ENCODE data around the gene HCN2. TPM values are rescaled to one million over a fixed set of nuclear protein-coding genes. Genes with fewer than 3 reads are reported as not detected.
"Not testable (repeated sequence)": the region's sequence is repeated elsewhere in the genome, so short reads cannot be mapped to it uniquely, and the experiment has no call there.

The HCN2 gene
- total RNA-seq, 1 donor from 2014 or later, result 0.52 TPM

- H3K4me3 ChIP-seq, result no peak overlapping the region
- TF ChIP-seq, protein P1, sequence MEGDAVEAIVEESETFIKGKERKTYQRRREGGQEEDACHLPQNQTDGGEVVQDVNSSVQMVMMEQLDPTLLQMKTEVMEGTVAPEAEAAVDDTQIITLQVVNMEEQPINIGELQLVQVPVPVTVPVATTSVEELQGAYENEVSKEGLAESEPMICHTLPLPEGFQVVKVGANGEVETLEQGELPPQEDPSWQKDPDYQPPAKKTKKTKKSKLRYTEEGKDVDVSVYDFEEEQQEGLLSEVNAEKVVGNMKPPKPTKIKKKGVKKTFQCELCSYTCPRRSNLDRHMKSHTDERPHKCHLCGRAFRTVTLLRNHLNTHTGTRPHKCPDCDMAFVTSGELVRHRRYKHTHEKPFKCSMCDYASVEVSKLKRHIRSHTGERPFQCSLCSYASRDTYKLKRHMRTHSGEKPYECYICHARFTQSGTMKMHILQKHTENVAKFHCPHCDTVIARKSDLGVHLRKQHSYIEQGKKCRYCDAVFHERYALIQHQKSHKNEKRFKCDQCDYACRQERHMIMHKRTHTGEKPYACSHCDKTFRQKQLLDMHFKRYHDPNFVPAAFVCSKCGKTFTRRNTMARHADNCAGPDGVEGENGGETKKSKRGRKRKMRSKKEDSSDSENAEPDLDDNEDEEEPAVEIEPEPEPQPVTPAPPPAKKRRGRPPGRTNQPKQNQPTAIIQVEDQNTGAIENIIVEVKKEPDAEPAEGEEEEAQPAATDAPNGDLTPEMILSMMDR (IDR thresholded peaks at IDR 0.05), result no peak
- no peaks in the 10 kb centered on the region for H3K27me3 ChIP-seq
- no peak overlapping the region for H3K27ac ChIP-seq
- DNase-seq (no peak), ATAC-seq (no peak)
- H3K36me3 ChIP-seq, result peaks cover 54% of the 10 kb centered on the region
- H3K4me1 ChIP-seq, result no peaks in the 10 kb centered on the region
- intact Hi-C loops (cut with DNase I), result no loop called here
- H3K9me3 ChIP-seq, result no peaks in the 10 kb centered on the region
These were observed 35.6 kb downstream of the HCN2 start for GRCh38 chr19:625257-625656.

GRCh38 chr19:626566-626965 lies 36.9 kb downstream of the HCN2 start:
- ATAC-seq; intact Hi-C loops (cut with DNase I); H3K4me3 ChIP-seq; H3K4me1 ChIP-seq; H3K27me3 ChIP-seq; H3K27ac ChIP-seq; H3K9me3 ChIP-seq; DNase-seq: not testable (repeated sequence)
- peaks cover 51% of the 10 kb centered on the region for H3K36me3 ChIP-seq

GRCh38 chr19:628168-628567 lies 38.5 kb downstream of the HCN2 start:
- Histone ChIP-seq H3K9me3 (no peaks in the 10 kb centered on the region), H3K4me3 (no peak overlapping the region), H3K27me3 (no peaks in the 10 kb centered on the region), H3K27ac (no peak overlapping the region), H3K4me1 (peaks cover 14% of the 10 kb centered on the region), H3K36me3 (peaks cover 35% of the 10 kb centered on the region)
- intact Hi-C loops (cut with DNase I), result no loop called here
- DNase-seq, result no peak
- TF ChIP-seq, protein P1 (IDR thresholded peaks at IDR 0.05), result peak; percentile 23
- no peak for ATAC-seq

DNA sequence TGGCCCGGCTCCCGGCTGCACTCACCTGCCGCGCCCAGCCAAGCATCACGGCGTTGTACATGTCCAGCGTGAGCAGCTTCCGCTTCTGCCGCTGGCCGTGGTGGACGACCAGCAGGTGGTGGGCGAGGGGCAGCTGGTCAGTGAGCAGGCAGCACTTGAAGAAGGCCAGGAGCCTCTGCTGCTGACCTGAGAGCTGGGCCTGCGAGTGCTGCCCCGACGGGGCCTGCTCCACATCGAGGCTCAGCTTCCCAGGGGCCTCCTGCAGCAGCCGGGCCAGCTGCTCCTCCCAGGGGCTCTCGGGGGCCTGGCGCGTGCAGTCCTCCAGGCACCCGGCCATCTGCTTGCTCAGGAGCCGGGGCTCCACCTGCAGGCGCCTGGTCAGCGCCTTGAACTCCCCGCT lies 39.8 kb downstream of the HCN2 start:
- intact Hi-C loops (cut with DNase I); H3K9me3 ChIP-seq; H3K4me3 ChIP-seq; DNase-seq; ATAC-seq; H3K27ac ChIP-seq; H3K27me3 ChIP-seq: not testable (repeated sequence)
- Histone ChIP-seq H3K36me3 (peaks cover 33% of the 10 kb centered on the region), H3K4me1 (peaks cover 21% of the 10 kb centered on the region)

GRCh38 chr19:629961-630714 lies 40.5 kb downstream of the HCN2 start:
- TF ChIP-seq, protein P1 (IDR thresholded peaks at IDR 0.05), result no peak
- ATAC-seq (no peak), DNase-seq (no peak)
- intact Hi-C loops (cut with DNase I), result no loop called here
- Histone ChIP-seq H3K36me3 (peaks cover 27% of the 10 kb centered on the region), H3K4me3 (no peak overlapping the region), H3K27ac (no peak overlapping the region), H3K4me1 (peaks cover 22% of the 10 kb centered on the region), H3K9me3 (no peaks in the 10 kb centered on the region), H3K27me3 (no peaks in the 10 kb centered on the region)

DNA sequence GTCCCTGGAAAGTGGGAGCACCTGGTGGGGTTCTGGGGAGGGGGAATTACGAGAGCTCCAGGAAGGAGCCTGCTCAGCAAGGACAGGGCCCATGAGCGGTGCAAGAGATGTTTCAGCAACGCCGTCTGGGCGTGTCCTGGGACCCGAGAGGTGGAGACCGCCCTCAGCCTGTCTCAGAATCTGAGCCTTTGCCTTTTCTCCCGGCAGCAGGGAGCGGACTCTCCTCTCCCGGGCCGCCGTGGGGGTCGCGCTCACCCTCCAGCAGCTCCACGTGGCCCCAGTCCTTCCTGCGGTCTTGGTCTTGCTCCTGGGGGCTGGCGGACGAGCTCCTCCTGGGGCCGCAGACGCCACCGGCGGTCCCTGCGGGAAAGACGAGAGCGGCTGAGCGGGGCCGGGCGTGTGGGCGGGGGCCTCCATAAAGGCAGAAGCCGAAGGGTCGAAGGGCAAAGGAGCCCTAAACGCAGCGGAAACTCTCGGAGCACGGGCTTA lies 42.9 kb downstream of the HCN2 start:
- H3K27me3 ChIP-seq, result no peaks in the 10 kb centered on the region
- H3K4me3 ChIP-seq, result peak overlapping the region; percentile 97
- peak overlapping the region; percentile 73 for H3K27ac ChIP-seq
- H3K36me3 ChIP-seq, result peaks cover 15% of the 10 kb centered on the region
- peaks cover 22% of the 10 kb centered on the region for H3K4me1 ChIP-seq
- peak; percentile 79 for DNase-seq
- H3K9me3 ChIP-seq, result no peaks in the 10 kb centered on the region
- TF ChIP-seq, protein P1 (IDR thresholded peaks at IDR 0.05), result no peak
- ATAC-seq, result peak; percentile 43
- intact Hi-C loops (cut with DNase I), result no loop called here

Data from upper lobe of right lung (tissue), 1 donor.